Ammon's horn (tissue), 1 donor: ENCODE data around the gene FMNL3.

Source experiments
- DNase-seq: peaks from one replicate; pipeline ENCODE4 v3.0.0-alpha.2; 2016; ENCODE audit warnings: low spot score

Gene FMNL3

GRCh38 chr12:49599961-49600360, 107.2 kb downstream of the FMNL3 start:
- no peak for DNase-seq

- DNase-seq, result no peak
Observed at GRCh38 chr12:49598527-49598926, 108.7 kb downstream of the FMNL3 start.

GRCh38 chr12:49588721-49589516, 118.3 kb downstream of the FMNL3 start:
- DNase-seq, result no peak

- DNase-seq, result no peak
Observed at GRCh38 chr12:49588281-49588680, 118.9 kb downstream of the FMNL3 start.

- no peak for DNase-seq
Observed at GRCh38 chr12:49587174-49587908, 119.9 kb downstream of the FMNL3 start.
